Measurements from ENCODE around the gene INSM2.

GRCh38 chr14:35539969-35540368 is 6.0 kb downstream of the INSM2 start:
- TF ChIP-seq REST (IDR thresholded peaks at IDR 0.05; ENCODE audit: insufficient replicate concordance, low read depth): no peak
- TF ChIP-seq CTCF (IDR thresholded peaks at IDR 0.05; ENCODE audit: insufficient read depth, low read length): no peak
- TF ChIP-seq SPI1 (IDR thresholded peaks at IDR 0.05; ENCODE audit: borderline replicate concordance, low read depth): peak; percentile 51; the same call in 1 of the 2 replicates
- no peak for TF ChIP-seq POLR2AphosphoS5 (IDR thresholded peaks at IDR 0.05; ENCODE audit: low read depth)
- TF ChIP-seq GABPA (IDR thresholded peaks at IDR 0.05; ENCODE audit: low read depth): no peak

Measured in HL-60 (cell line).